ENCODE measurements around the gene CACNA1H. TPM values are rescaled to one million over a fixed set of nuclear protein-coding genes. Genes with fewer than 3 reads are reported as not detected.
"Not testable (repeated sequence)": the region's sequence is repeated elsewhere in the genome, so short reads cannot be mapped to it uniquely, and the experiment has no call there.

Gene CACNA1H
- total RNA-seq, 1 donor from 2014 or later = 9.5 TPM

- H3K27ac ChIP-seq; H3K4me2 ChIP-seq; H3K4me3 Mint-ChIP-seq; H3K9ac ChIP-seq; H3K27ac Mint-ChIP-seq; DNase-seq (ENCODE audit: low spot score); H3K4me1 Mint-ChIP-seq; H3K4me1 ChIP-seq; H3K9me3 ChIP-seq (ENCODE audit: low read depth); H3K79me2 ChIP-seq (ENCODE audit: low read depth); H2AFZ ChIP-seq (replicated peaks); H3F3A ChIP-seq (ENCODE audit: low read depth); H3K9me3 Mint-ChIP-seq; H3K4me3 ChIP-seq; H4K20me1 ChIP-seq (ENCODE audit: low read depth); H3K36me3 Mint-ChIP-seq; H3K36me3 ChIP-seq: not testable (repeated sequence)
- peaks cover 25% of the 10 kb centered on the region for H3K27me3 ChIP-seq
- peaks cover 12% of the 10 kb centered on the region for H3K27me3 Mint-ChIP-seq (ENCODE audit: insufficient read depth, low read depth)
Measured at GRCh38 chr16:1255276-1256122, 102.6 kb downstream of the CACNA1H start, which contains the start of gene TPSD1. Gene TPSD1 (plus strand): TSS chr16:1256069. CDS start chr16:1256281, 212 bp downstream.

DNA sequence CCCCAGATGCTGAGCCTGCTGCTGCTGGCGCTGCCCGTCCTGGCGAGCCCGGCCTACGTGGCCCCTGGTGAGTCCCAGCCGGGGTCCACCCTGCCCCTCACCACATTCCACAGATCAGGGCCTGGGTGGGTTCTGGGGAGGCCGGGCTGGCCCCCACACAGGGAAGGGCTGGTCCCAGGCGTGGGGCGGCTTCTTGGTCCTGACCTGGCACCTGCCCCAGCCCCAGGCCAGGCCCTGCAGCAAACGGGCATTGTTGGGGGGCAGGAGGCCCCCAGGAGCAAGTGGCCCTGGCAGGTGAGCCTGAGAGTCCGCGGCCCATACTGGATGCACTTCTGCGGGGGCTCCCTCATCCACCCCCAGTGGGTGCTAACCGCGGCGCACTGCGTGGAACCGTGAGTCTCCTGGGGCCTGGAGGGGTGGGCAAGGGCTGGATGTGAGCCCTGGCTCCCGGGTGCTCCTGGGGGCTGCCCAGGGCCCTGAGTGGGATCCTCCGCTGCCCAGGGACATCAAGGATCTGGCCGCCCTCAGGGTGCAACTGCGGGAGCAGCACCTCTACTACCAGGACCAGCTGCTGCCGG, 103.5 kb downstream of the CACNA1H start:
- H3K9ac ChIP-seq; H2AFZ ChIP-seq (replicated peaks); H4K20me1 ChIP-seq (ENCODE audit: low read depth); H3K79me2 ChIP-seq (ENCODE audit: low read depth); H3K4me3 ChIP-seq; H3K9me3 ChIP-seq (ENCODE audit: low read depth); H3K36me3 ChIP-seq; H3K4me1 ChIP-seq; H3K27ac Mint-ChIP-seq; DNase-seq (ENCODE audit: low spot score); H3K36me3 Mint-ChIP-seq; H3K4me2 ChIP-seq; H3K4me3 Mint-ChIP-seq; H3K9me3 Mint-ChIP-seq; H3K4me1 Mint-ChIP-seq; H3K27ac ChIP-seq; H3F3A ChIP-seq (ENCODE audit: low read depth): not testable (repeated sequence)
- peaks cover 34% of the 10 kb centered on the region for H3K27me3 ChIP-seq
- peaks cover 14% of the 10 kb centered on the region for H3K27me3 Mint-ChIP-seq (ENCODE audit: insufficient read depth, low read depth)

DNA sequence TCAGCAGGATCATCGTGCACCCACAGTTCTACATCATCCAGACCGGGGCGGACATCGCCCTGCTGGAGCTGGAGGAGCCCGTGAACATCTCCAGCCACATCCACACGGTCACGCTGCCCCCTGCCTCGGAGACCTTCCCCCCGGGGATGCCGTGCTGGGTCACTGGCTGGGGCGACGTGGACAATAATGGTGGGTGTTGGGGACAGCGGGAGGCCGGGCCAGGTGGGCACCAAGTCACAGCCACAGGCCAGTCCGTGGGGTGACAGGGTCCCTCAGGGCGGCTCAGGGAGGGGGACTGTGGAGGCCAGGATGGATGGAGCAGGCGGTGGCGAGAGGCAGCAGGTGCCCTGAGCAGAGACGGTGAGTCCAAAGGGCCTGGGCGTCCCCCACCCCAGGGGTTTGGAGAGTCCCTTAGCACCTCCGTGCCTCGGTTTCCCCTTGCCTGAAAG, 104.0 kb downstream of the CACNA1H start:
- TF ChIP-seq, protein P1, sequence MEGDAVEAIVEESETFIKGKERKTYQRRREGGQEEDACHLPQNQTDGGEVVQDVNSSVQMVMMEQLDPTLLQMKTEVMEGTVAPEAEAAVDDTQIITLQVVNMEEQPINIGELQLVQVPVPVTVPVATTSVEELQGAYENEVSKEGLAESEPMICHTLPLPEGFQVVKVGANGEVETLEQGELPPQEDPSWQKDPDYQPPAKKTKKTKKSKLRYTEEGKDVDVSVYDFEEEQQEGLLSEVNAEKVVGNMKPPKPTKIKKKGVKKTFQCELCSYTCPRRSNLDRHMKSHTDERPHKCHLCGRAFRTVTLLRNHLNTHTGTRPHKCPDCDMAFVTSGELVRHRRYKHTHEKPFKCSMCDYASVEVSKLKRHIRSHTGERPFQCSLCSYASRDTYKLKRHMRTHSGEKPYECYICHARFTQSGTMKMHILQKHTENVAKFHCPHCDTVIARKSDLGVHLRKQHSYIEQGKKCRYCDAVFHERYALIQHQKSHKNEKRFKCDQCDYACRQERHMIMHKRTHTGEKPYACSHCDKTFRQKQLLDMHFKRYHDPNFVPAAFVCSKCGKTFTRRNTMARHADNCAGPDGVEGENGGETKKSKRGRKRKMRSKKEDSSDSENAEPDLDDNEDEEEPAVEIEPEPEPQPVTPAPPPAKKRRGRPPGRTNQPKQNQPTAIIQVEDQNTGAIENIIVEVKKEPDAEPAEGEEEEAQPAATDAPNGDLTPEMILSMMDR (IDR thresholded peaks at IDR 0.05) = no peak
- TF ChIP-seq EZH2phosphoT487 (IDR thresholded peaks at IDR 0.05) = no peak
- no peak for TF ChIP-seq EZH2 (IDR thresholded peaks at IDR 0.05)
- H3K27ac Mint-ChIP-seq = no peak overlapping the region
- H3K4me1 ChIP-seq = peaks cover 4% of the 10 kb centered on the region
- H4K20me1 ChIP-seq (ENCODE audit: low read depth) = no peaks in the 10 kb centered on the region
- no peaks in the 10 kb centered on the region for H3K36me3 Mint-ChIP-seq
- H3K27ac ChIP-seq = no peak overlapping the region
- DNase-seq (ENCODE audit: low spot score) = no peak
- no peaks in the 10 kb centered on the region for H3F3A ChIP-seq (ENCODE audit: low read depth)
- H3K27me3 Mint-ChIP-seq (ENCODE audit: insufficient read depth, low read depth) = peaks cover 17% of the 10 kb centered on the region
- H3K4me1 Mint-ChIP-seq = peaks cover 7% of the 10 kb centered on the region
- H3K9me3 ChIP-seq (ENCODE audit: low read depth) = no peaks in the 10 kb centered on the region
- peaks cover 39% of the 10 kb centered on the region for H3K27me3 ChIP-seq
- H3K79me2 ChIP-seq (ENCODE audit: low read depth) = no peaks in the 10 kb centered on the region
- H2AFZ ChIP-seq (replicated peaks) = no peak overlapping the region
- H3K36me3 ChIP-seq = no peaks in the 10 kb centered on the region
- no peak overlapping the region for H3K4me2 ChIP-seq
- H3K4me3 ChIP-seq = no peak overlapping the region
- peak overlapping the region; percentile 53 for H3K4me3 Mint-ChIP-seq
- H3K9ac ChIP-seq = no peak overlapping the region
- H3K9me3 Mint-ChIP-seq = no peaks in the 10 kb centered on the region

DNA sequence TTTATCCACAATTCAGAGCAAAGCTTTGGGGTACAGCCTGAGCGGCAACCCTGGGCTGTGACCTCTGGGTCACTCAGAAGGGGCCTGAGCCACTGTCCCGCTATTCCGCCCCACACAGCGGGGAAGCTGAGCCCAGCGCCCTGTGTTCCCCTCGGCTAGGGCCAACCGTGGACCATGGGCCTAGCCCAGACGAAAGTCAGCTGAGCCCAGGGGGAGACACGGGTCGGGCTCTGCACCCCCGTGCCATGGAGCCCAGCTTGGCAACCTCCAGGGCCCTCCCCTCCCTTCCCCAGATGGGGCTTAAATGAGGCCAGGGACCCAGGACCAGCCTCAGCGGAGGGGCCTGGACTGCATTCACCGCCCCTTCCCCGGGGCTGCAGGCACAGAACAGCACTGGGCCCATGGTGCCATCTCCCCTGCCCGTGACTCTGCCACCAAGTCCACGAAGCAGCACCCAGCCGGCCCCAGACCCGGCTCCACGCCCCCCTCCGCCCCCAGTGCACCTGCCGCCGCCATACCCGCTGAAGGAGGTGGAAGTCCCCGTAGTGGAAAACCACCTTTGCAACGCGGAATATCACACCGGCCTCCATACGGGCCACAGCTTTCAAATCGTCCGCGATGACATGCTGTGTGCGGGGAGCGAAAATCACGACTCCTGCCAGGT, 104.8 kb downstream of the CACNA1H start:
- peaks cover 7% of the 10 kb centered on the region for H3K4me1 Mint-ChIP-seq
- TF ChIP-seq EZH2 (IDR thresholded peaks at IDR 0.05) (no peak), EZH2phosphoT487 (IDR thresholded peaks at IDR 0.05) (no peak)
- TF ChIP-seq, protein P1 (IDR thresholded peaks at IDR 0.05) = no peak
- no peak overlapping the region for H3K4me3 Mint-ChIP-seq
- H3K9me3 Mint-ChIP-seq = no peaks in the 10 kb centered on the region
- DNase-seq (ENCODE audit: low spot score) = no peak
- no peaks in the 10 kb centered on the region for H3F3A ChIP-seq (ENCODE audit: low read depth)
- no peaks in the 10 kb centered on the region for H3K9me3 ChIP-seq (ENCODE audit: low read depth)
- no peak overlapping the region for H3K9ac ChIP-seq
- H3K36me3 Mint-ChIP-seq = no peaks in the 10 kb centered on the region
- peaks cover 4% of the 10 kb centered on the region for H3K4me1 ChIP-seq
- no peaks in the 10 kb centered on the region for H4K20me1 ChIP-seq (ENCODE audit: low read depth)
- no peak overlapping the region for H3K4me3 ChIP-seq
- no peak overlapping the region for H3K27ac Mint-ChIP-seq
- H3K27ac ChIP-seq = no peak overlapping the region
- no peak overlapping the region for H3K4me2 ChIP-seq
- peaks cover 41% of the 10 kb centered on the region for H3K27me3 ChIP-seq
- H3K79me2 ChIP-seq (ENCODE audit: low read depth) = no peaks in the 10 kb centered on the region
- peaks cover 23% of the 10 kb centered on the region for H3K27me3 Mint-ChIP-seq (ENCODE audit: insufficient read depth, low read depth)
- H2AFZ ChIP-seq (replicated peaks) = no peak overlapping the region
- no peaks in the 10 kb centered on the region for H3K36me3 ChIP-seq
